HepG2 (cell line): ENCODE data around the gene TRIM7. TPM values are rescaled to one million over a fixed set of nuclear protein-coding genes. Genes with fewer than 3 reads are reported as not detected.

Experiments used
- ATAC-seq: fragments of 200-7000 bp; cut with Tn5 transposase; 3 replicates; pipeline ENCODE4 v1.9.1; 2020; ENCODE audit warnings: mild to moderate bottlenecking, moderate library complexity
- BruUV-seq: library from RNA; stranded (reverse); fragments of 400-500 nt; replicated peaks from 2 replicates; lab custom pipeline; 2021; lab: Mats Ljungman, UMichigan
- CTCF ChIA-PET: fragments of 300-600 bp; formaldehyde crosslinking; extraction: SDS; loops from one replicate; lab custom pipeline; 2021; ENCODE audit warnings: low total read pairs, inconsistent platforms, low intra/inter-chr PET ratio; lab: Yijun Ruan, JAX
- POLR2A ChIA-PET: fragments of 350-600 bp; sonication (Branson Sonifier 250); formaldehyde crosslinking; loops from one replicate; lab custom pipeline; 2020; ENCODE audit warnings: antibody characterized with exemption, inconsistent platforms; lab: Yijun Ruan, JAX
- DNase-seq: peaks from one replicate; pipeline ENCODE4 v3.0.0-alpha.2; 2015; ENCODE audit warnings: low spot score
- FAIRE-seq: peaks from 3 replicates; lab custom pipeline; 2011; peaks lifted over from hg19 to GRCh38; lab: Jason Lieb, UNC
- H2AFZ ChIP-seq: one replicate; pipeline ENCODE4 v1.6.1; 2011; ENCODE audit warnings: low read length, inconsistent platforms
- H3K27ac ChIP-seq: fragments of 300-600 bp; 3 replicates; pipeline ENCODE4 v1.8.0; 2011; ENCODE audit warnings: mixed run types, mild to moderate bottlenecking, mixed read lengths, low read length, inconsistent platforms; ENCODE audit not compliant: insufficient read depth; ENCODE audit errors: extremely low read length
- H3K27me3 ChIP-seq, 2 experiments: fragments of 200-600 bp in 1 of 2; 2 replicates in 1 of 2; 3 replicates in 1 of 2; pipeline versions ENCODE4 v1.6.0 to v1.8.0; 2011; ENCODE audit warnings: low read length in 2 of 2, mild to moderate bottlenecking in 2 of 2, moderate library complexity in 2 of 2, inconsistent platforms in 1 of 2; ENCODE audit not compliant: insufficient read depth in 2 of 2, control insufficient read depth in 1 of 2
- H3K36me3 ChIP-seq, 2 experiments: fragments of 200-600 bp in 1 of 2; replicated peaks in 1 of 2; 2 replicates in 1 of 2; 3 replicates in 1 of 2; pipeline versions ENCODE4 v1.5.1 to v1.8.0; 2011; ENCODE audit warnings: low read length in 2 of 2, inconsistent platforms in 1 of 2; ENCODE audit not compliant: insufficient read depth in 2 of 2, control insufficient read depth in 1 of 2
- H3K4me1 ChIP-seq: 2 replicates; pipeline ENCODE4 v1.5.1; 2012; ENCODE audit warnings: low read length, inconsistent platforms; ENCODE audit not compliant: insufficient read depth
- H3K4me2 ChIP-seq: 2 replicates; pipeline ENCODE4 v1.6.0; 2011; ENCODE audit warnings: low read depth, low read length, inconsistent platforms
- H3K4me3 ChIP-seq, 3 experiments: fragments of 200-600 bp in 1 of 3; sonication (generic), shearing (Covaris generic) in 1 of 3; replicated peaks in 1 of 3; 2 replicates each; pipeline ENCODE4 v1.5.1; 2011 to 2016; ENCODE audit warnings: low read length in 3 of 3, inconsistent platforms in 2 of 3, low read depth in 2 of 3, mild to moderate bottlenecking in 2 of 3, control low read depth in 1 of 3, mixed read lengths in 1 of 3; ENCODE audit not compliant: insufficient read depth in 1 of 3
- H3K79me2 ChIP-seq: one replicate; pipeline ENCODE4 v1.6.1; 2011; ENCODE audit warnings: low read length, inconsistent platforms; ENCODE audit not compliant: insufficient read depth
- H3K9ac ChIP-seq: 2 replicates; pipeline ENCODE4 v1.6.0; 2011; ENCODE audit warnings: mild to moderate bottlenecking, low read depth, low read length, inconsistent platforms; ENCODE audit not compliant: insufficient read depth
- H3K9me3 ChIP-seq: 2 replicates; pipeline ENCODE4 v1.5.1; 2012; ENCODE audit warnings: mild to moderate bottlenecking, low read length
- H4K20me1 ChIP-seq: 2 replicates; pipeline ENCODE4 v1.6.0; 2011; ENCODE audit warnings: inconsistent platforms, mild to moderate bottlenecking, low read length, moderate library complexity; ENCODE audit not compliant: insufficient read depth
- ARID5B ChIP-seq: IDR thresholded peaks from 2 replicates; pipeline ENCODE4 v1.4.0; 2020; ENCODE audit warnings: mild to moderate bottlenecking, missing genetic modification reagents
- KDM1A ChIP-seq: IDR thresholded peaks from 2 replicates; pipeline ENCODE4 v1.6.1; 2016; ENCODE audit warnings: missing compliant biosample characterization
- TBL1XR1 ChIP-seq: fragments of 150-350 bp; IDR thresholded peaks from 2 replicates; pipeline ENCODE4 v1.6.1; 2014; ENCODE audit warnings: borderline replicate concordance, low read length; ENCODE audit not compliant: partially characterized antibody
- ZMYM2 ChIP-seq: sonication (generic); formaldehyde crosslinking; IDR thresholded peaks from 2 replicates; pipeline ENCODE4 v1.8.0; 2022; ENCODE audit warnings: mild to moderate bottlenecking, missing genetic modification reagents
- ZNF446 ChIP-seq: sonication (generic); formaldehyde crosslinking; IDR thresholded peaks from 2 replicates; pipeline ENCODE4 v1.5.0; 2020; ENCODE audit warnings: mild to moderate bottlenecking, missing genetic modification reagents
- ZNF460 ChIP-seq: sonication (generic); formaldehyde crosslinking; IDR thresholded peaks from 2 replicates; pipeline ENCODE4 v1.5.1; 2020; ENCODE audit warnings: missing genetic modification reagents, mild to moderate bottlenecking, borderline replicate concordance
- WGBS: methylation state at CpG from one replicate; pipeline ENCODE4 v1.1.6; 2017; ENCODE audit warnings: low lambda C conversion rate; 5-methylcytosine and 5-hydroxymethylcytosine counted together
- in situ Hi-C: cut with HindIII; loops from 2 replicates; pipeline ENCODE4 v1.10.0; 2017; ENCODE audit warnings: low pct_unique_long_range_greater_than_20kb; ENCODE audit not compliant: extremely low pct_ligation_motif_present
- intact Hi-C: fragments of 100-400 bp; cut with micrococcal nuclease; formaldehyde crosslinking; loops from one replicate; pipeline ENCODE4 v1.10.0; 2022; ENCODE audit not compliant: unreplicated experiment
- polyA plus RNA-seq, 8 experiments: library from polyadenylated mRNA; depleted of rRNA in 3 of 8; stranded (reverse) in 7 of 8; unstranded in 1 of 8; fragments of >200 nt; fragmentation: Illumina TruSeq in 4 of 8; extraction: Trizol in 4 of 8; gene quantifications; 2 replicates each; pipeline versions ENCODE4 v1.2.1 to v1.2.3, GENCODE V29; 2011 to 2016; ENCODE audit warnings: low read depth in 4 of 8, missing spikeins in 1 of 8, mixed read lengths in 1 of 8; ENCODE audit not compliant: insufficient read depth in 1 of 8
- total RNA-seq, 5 experiments: library from RNA; depleted of rRNA; stranded (reverse); fragments of >200 nt; fragmentation: Illumina TruSeq; extraction: Trizol; gene quantifications; 2 replicates each; pipeline ENCODE4 v1.2.3, GENCODE V29; 2016; ENCODE audit warnings: low read depth in 1 of 5
- TF ChIP-seq, protein P1 (sequence below): sonication (generic); formaldehyde crosslinking; IDR thresholded peaks from 2 replicates; pipeline ENCODE4 v1.9.0; 2021; ENCODE audit warnings: mild to moderate bottlenecking, missing genetic modification reagents
- TF ChIP-seq, protein P2 (sequence below), 2 experiments: sonication (generic) in 1 of 2; formaldehyde crosslinking in 1 of 2; IDR thresholded peaks; 2 replicates each; pipeline versions ENCODE4 v1.4.0 to v1.6.1; 2018 to 2020; ENCODE audit warnings: missing genetic modification reagents in 2 of 2, borderline replicate concordance in 1 of 2, low read depth in 1 of 2, mild to moderate bottlenecking in 1 of 2, missing biosample characterization in 1 of 2

TRIM7 gene
- total and polyA plus RNA-seq, 2 of the 13 experiments (the other 11 are each of a cell fraction or from before 2014, with no cell fraction given), result 0.13 TPM; not detected in 1

GRCh38 chr5:181215997-181216989, 11.3 kb upstream of the TRIM7 start:
- H3K27me3 ChIP-seq, result peaks cover 0 to 2% of the 10 kb centered on the region in 2 experiments; a peak in 1 of 5 replicates
- H3K4me2 ChIP-seq, result peak overlapping the region; percentile 98
- H3K27ac ChIP-seq, result no peak overlapping the region
- WGBS, result 17% methylated on average over 40 of the region's 44 CpGs
- ATAC-seq, result no peak
- intact Hi-C loops, result no loop called here
- H3K4me3 ChIP-seq, result peak overlapping the region; percentile 49 to 79 (median 75)
- CTCF ChIA-PET, result no interaction called here
- POLR2A ChIA-PET, result interaction anchor here (1.0 kb wide), 1 partner anchor 24 kb away, joined by 3 read pairs; no protein-coding TSS in a partner anchor
- H4K20me1 ChIP-seq, result no peaks in the 10 kb centered on the region
- peaks cover 31% of the 10 kb centered on the region for H3K4me1 ChIP-seq
- peak overlapping the region; percentile 54; the same call in 1 of the 2 replicates for H3K9ac ChIP-seq
- DNase-seq, result no peak
- in situ Hi-C loops, result no loop called here
- H2AFZ ChIP-seq, result peak overlapping the region; percentile 91
- H3K9me3 ChIP-seq, result no peaks in the 10 kb centered on the region
- no TSS peak for BruUV-seq
- no peaks in the 10 kb centered on the region for H3K36me3 ChIP-seq
- no peak for FAIRE-seq
- H3K79me2 ChIP-seq, result no peaks in the 10 kb centered on the region
- TF ChIP-seq TBL1XR1 (no peak), KDM1A (CRISPR knock-in tag) (0 out of 2 replicates have a peak, but pooled peaks have one; percentile 22), ARID5B (CRISPR knock-in tag) (0 out of 2 replicates have a peak, but pooled peaks have one; percentile 18), ZNF460 (peak; percentile 91), ZMYM2 (CRISPR knock-in tag) (peak; percentile 86), ZNF446 (CRISPR knock-in tag) (0 out of 2 replicates have a peak, but pooled peaks have one; percentile 29)
- TF ChIP-seq, protein P1, sequence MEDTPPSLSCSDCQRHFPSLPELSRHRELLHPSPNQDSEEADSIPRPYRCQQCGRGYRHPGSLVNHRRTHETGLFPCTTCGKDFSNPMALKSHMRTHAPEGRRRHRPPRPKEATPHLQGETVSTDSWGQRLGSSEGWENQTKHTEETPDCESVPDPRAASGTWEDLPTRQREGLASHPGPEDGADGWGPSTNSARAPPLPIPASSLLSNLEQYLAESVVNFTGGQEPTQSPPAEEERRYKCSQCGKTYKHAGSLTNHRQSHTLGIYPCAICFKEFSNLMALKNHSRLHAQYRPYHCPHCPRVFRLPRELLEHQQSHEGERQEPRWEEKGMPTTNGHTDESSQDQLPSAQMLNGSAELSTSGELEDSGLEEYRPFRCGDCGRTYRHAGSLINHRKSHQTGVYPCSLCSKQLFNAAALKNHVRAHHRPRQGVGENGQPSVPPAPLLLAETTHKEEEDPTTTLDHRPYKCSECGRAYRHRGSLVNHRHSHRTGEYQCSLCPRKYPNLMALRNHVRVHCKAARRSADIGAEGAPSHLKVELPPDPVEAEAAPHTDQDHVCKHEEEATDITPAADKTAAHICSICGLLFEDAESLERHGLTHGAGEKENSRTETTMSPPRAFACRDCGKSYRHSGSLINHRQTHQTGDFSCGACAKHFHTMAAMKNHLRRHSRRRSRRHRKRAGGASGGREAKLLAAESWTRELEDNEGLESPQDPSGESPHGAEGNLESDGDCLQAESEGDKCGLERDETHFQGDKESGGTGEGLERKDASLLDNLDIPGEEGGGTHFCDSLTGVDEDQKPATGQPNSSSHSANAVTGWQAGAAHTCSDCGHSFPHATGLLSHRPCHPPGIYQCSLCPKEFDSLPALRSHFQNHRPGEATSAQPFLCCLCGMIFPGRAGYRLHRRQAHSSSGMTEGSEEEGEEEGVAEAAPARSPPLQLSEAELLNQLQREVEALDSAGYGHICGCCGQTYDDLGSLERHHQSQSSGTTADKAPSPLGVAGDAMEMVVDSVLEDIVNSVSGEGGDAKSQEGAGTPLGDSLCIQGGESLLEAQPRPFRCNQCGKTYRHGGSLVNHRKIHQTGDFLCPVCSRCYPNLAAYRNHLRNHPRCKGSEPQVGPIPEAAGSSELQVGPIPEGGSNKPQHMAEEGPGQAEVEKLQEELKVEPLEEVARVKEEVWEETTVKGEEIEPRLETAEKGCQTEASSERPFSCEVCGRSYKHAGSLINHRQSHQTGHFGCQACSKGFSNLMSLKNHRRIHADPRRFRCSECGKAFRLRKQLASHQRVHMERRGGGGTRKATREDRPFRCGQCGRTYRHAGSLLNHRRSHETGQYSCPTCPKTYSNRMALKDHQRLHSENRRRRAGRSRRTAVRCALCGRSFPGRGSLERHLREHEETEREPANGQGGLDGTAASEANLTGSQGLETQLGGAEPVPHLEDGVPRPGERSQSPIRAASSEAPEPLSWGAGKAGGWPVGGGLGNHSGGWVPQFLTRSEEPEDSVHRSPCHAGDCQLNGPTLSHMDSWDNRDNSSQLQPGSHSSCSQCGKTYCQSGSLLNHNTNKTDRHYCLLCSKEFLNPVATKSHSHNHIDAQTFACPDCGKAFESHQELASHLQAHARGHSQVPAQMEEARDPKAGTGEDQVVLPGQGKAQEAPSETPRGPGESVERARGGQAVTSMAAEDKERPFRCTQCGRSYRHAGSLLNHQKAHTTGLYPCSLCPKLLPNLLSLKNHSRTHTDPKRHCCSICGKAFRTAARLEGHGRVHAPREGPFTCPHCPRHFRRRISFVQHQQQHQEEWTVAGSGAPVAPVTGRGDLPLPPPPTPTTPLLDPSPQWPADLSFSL, result 0 out of 2 replicates have a peak, but pooled peaks have one; percentile 26
- TF ChIP-seq, protein P2, sequence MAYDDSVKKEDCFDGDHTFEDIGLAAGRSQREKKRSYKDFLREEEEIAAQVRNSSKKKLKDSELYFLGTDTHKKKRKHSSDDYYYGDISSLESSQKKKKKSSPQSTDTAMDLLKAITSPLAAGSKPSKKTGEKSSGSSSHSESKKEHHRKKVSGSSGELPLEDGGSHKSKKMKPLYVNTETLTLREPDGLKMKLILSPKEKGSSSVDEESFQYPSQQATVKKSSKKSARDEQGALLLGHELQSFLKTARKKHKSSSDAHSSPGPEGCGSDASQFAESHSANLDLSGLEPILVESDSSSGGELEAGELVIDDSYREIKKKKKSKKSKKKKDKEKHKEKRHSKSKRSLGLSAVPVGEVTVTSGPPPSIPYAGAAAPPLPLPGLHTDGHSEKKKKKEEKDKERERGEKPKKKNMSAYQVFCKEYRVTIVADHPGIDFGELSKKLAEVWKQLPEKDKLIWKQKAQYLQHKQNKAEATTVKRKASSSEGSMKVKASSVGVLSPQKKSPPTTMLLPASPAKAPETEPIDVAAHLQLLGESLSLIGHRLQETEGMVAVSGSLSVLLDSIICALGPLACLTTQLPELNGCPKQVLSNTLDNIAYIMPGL (CRISPR knock-in tag; IDR thresholded peaks at IDR 0.05; ENCODE audit: borderline replicate concordance in 1 of 2, low read depth in 1 of 2), result peak; percentile 82 to 88
